ENCODE measurements around the gene UTY. TPM values are rescaled to one million over a fixed set of nuclear protein-coding genes. Genes with fewer than 3 reads are reported as not detected.
"Not testable (repeated sequence)": the region's sequence is repeated elsewhere in the genome, so short reads cannot be mapped to it uniquely, and the experiment has no call there.

UTY gene
- total RNA-seq, 1 donor from 2014 or later, result 23.1 TPM

- Mint-ChIP-seq H3K27ac (no peak overlapping the region), H3K9me3 (no peaks in the 10 kb centered on the region), H3K36me3 (ENCODE audit: low read depth) (peaks cover 42% of the 10 kb centered on the region), H3K27me3 (ENCODE audit: low read depth) (no peaks in the 10 kb centered on the region), H3K4me1 (ENCODE audit: low read depth) (peaks cover 5% of the 10 kb centered on the region), H3K4me3 (ENCODE audit: low read depth) (no peak overlapping the region)
- intact Hi-C loops (cut with micrococcal nuclease), result no loop called here
- no peak for DNase-seq (ENCODE audit: low spot score)
Observed at GRCh38 chrY:13338711-13339110, 141.1 kb downstream of the UTY start.

GRCh38 chrY:13337934-13338333 is 141.9 kb downstream of the UTY start:
- H3K4me1 Mint-ChIP-seq (ENCODE audit: low read depth), result no peaks in the 10 kb centered on the region
- intact Hi-C loops (cut with micrococcal nuclease), result no loop called here
- no peaks in the 10 kb centered on the region for H3K9me3 Mint-ChIP-seq
- H3K36me3 Mint-ChIP-seq (ENCODE audit: low read depth), result peaks cover 44% of the 10 kb centered on the region
- H3K27ac Mint-ChIP-seq, result no peak overlapping the region
- no peak for DNase-seq (ENCODE audit: low spot score)
- no peaks in the 10 kb centered on the region for H3K27me3 Mint-ChIP-seq (ENCODE audit: low read depth)
- no peak overlapping the region for H3K4me3 Mint-ChIP-seq (ENCODE audit: low read depth)

- DNase-seq (ENCODE audit: low spot score), result no peak
- no peak overlapping the region for H3K4me3 Mint-ChIP-seq (ENCODE audit: low read depth)
- no peaks in the 10 kb centered on the region for H3K9me3 Mint-ChIP-seq
- H3K4me1 Mint-ChIP-seq (ENCODE audit: low read depth), result peaks cover 14% of the 10 kb centered on the region
- no peaks in the 10 kb centered on the region for H3K27me3 Mint-ChIP-seq (ENCODE audit: low read depth)
- no peak overlapping the region for H3K27ac Mint-ChIP-seq
- H3K36me3 Mint-ChIP-seq (ENCODE audit: low read depth), result peaks cover 52% of the 10 kb centered on the region
- intact Hi-C loops (cut with micrococcal nuclease), result no loop called here
Observed at GRCh38 chrY:13333791-13334190, 146.0 kb downstream of the UTY start.

GRCh38 chrY:13330651-13331050 is 149.2 kb downstream of the UTY start:
- intact Hi-C loops (cut with micrococcal nuclease), result no loop called here
- H3K27me3 Mint-ChIP-seq (ENCODE audit: low read depth), result no peaks in the 10 kb centered on the region
- no peak overlapping the region for H3K4me3 Mint-ChIP-seq (ENCODE audit: low read depth)
- no peaks in the 10 kb centered on the region for H3K9me3 Mint-ChIP-seq
- DNase-seq (ENCODE audit: low spot score), result no peak
- no peak overlapping the region for H3K27ac Mint-ChIP-seq
- peaks cover 56% of the 10 kb centered on the region for H3K36me3 Mint-ChIP-seq (ENCODE audit: low read depth)
- peaks cover 14% of the 10 kb centered on the region for H3K4me1 Mint-ChIP-seq (ENCODE audit: low read depth)

- no peak overlapping the region for H3K27ac Mint-ChIP-seq
- H3K4me1 Mint-ChIP-seq (ENCODE audit: low read depth), result peaks cover 2% of the 10 kb centered on the region
- no peak overlapping the region for H3K4me3 Mint-ChIP-seq (ENCODE audit: low read depth)
- H3K9me3 Mint-ChIP-seq, result no peaks in the 10 kb centered on the region
- peaks cover 54% of the 10 kb centered on the region for H3K36me3 Mint-ChIP-seq (ENCODE audit: low read depth)
- H3K27me3 Mint-ChIP-seq (ENCODE audit: low read depth), result no peaks in the 10 kb centered on the region
- intact Hi-C loops (cut with micrococcal nuclease), result no loop called here
- no peak for DNase-seq (ENCODE audit: low spot score)
Observed at GRCh38 chrY:13312966-13313365, 166.9 kb downstream of the UTY start.

GRCh38 chrY:13307959-13308358 is 171.9 kb downstream of the UTY start:
- Mint-ChIP-seq H3K4me1 (ENCODE audit: low read depth) (peaks cover 15% of the 10 kb centered on the region), H3K27me3 (ENCODE audit: low read depth) (no peaks in the 10 kb centered on the region), H3K36me3 (ENCODE audit: low read depth) (peaks cover 54% of the 10 kb centered on the region), H3K9me3 (no peaks in the 10 kb centered on the region), H3K4me3 (ENCODE audit: low read depth) (no peak overlapping the region), H3K27ac (no peak overlapping the region)
- no peak for DNase-seq (ENCODE audit: low spot score)
- intact Hi-C loops (cut with micrococcal nuclease), result no loop called here

- Mint-ChIP-seq H3K36me3 (ENCODE audit: low read depth) (peaks cover 44% of the 10 kb centered on the region), H3K27ac (no peak overlapping the region), H3K4me3 (ENCODE audit: low read depth) (no peak overlapping the region), H3K27me3 (ENCODE audit: low read depth) (no peaks in the 10 kb centered on the region), H3K4me1 (ENCODE audit: low read depth) (peaks cover 8% of the 10 kb centered on the region), H3K9me3 (no peaks in the 10 kb centered on the region)
- DNase-seq (ENCODE audit: low spot score), result no peak
- intact Hi-C loops (cut with micrococcal nuclease), result no loop called here
Observed at GRCh38 chrY:13300795-13301194, 179.0 kb downstream of the UTY start.

- H3K27me3 Mint-ChIP-seq (ENCODE audit: low read depth), result no peaks in the 10 kb centered on the region
- no peaks in the 10 kb centered on the region for H3K9me3 Mint-ChIP-seq
- peaks cover 5% of the 10 kb centered on the region for H3K4me1 Mint-ChIP-seq (ENCODE audit: low read depth)
- intact Hi-C loops (cut with micrococcal nuclease), result no loop called here
- peaks cover 47% of the 10 kb centered on the region for H3K36me3 Mint-ChIP-seq (ENCODE audit: low read depth)
- H3K4me3 Mint-ChIP-seq (ENCODE audit: low read depth), result no peak overlapping the region
- no peak for DNase-seq (ENCODE audit: low spot score)
- no peak overlapping the region for H3K27ac Mint-ChIP-seq
Observed at GRCh38 chrY:13299411-13299810, 180.4 kb downstream of the UTY start.

GRCh38 chrY:13296176-13296890 is 183.5 kb downstream of the UTY start:
- no peak overlapping the region for H3K4me3 Mint-ChIP-seq (ENCODE audit: low read depth)

GRCh38 chrY:13295026-13295425 is 184.8 kb downstream of the UTY start:
- no peak overlapping the region for H3K27ac Mint-ChIP-seq
- peaks cover 8% of the 10 kb centered on the region for H3K9me3 Mint-ChIP-seq
- intact Hi-C loops (cut with micrococcal nuclease), result no loop called here
- H3K4me1 Mint-ChIP-seq (ENCODE audit: low read depth), result peaks cover 1% of the 10 kb centered on the region
- H3K36me3 Mint-ChIP-seq (ENCODE audit: low read depth), result peaks cover 65% of the 10 kb centered on the region
- H3K27me3 Mint-ChIP-seq (ENCODE audit: low read depth), result no peaks in the 10 kb centered on the region
- H3K4me3 Mint-ChIP-seq (ENCODE audit: low read depth), result no peak overlapping the region
- no peak for DNase-seq (ENCODE audit: low spot score)

More at GRCh38 chrY:13296176-13296890, 183.5 kb downstream of the UTY start:
- intact Hi-C loops (cut with micrococcal nuclease), result no loop called here
- Mint-ChIP-seq H3K27me3 (ENCODE audit: low read depth) (no peaks in the 10 kb centered on the region), H3K27ac (peak overlapping the region; percentile 62), H3K4me1 (ENCODE audit: low read depth) (peaks cover 1% of the 10 kb centered on the region), H3K9me3 (peaks cover under 1% of the 10 kb centered on the region), H3K36me3 (ENCODE audit: low read depth) (peaks cover 55% of the 10 kb centered on the region)
- DNase-seq (ENCODE audit: low spot score), result no peak

- DNase-seq (ENCODE audit: low spot score), result no peak
- Mint-ChIP-seq H3K4me1 (ENCODE audit: low read depth) (no peaks in the 10 kb centered on the region), H3K27ac (no peak overlapping the region), H3K36me3 (ENCODE audit: low read depth) (peaks cover 81% of the 10 kb centered on the region), H3K27me3 (ENCODE audit: low read depth) (no peaks in the 10 kb centered on the region), H3K4me3 (ENCODE audit: low read depth) (no peak overlapping the region), H3K9me3 (peaks cover 19% of the 10 kb centered on the region)
- intact Hi-C loops (cut with micrococcal nuclease), result no loop called here
Observed at GRCh38 chrY:13291199-13291598, 188.6 kb downstream of the UTY start.

- H3K27me3 Mint-ChIP-seq (ENCODE audit: low read depth); H3K4me1 Mint-ChIP-seq (ENCODE audit: low read depth); H3K4me3 Mint-ChIP-seq (ENCODE audit: low read depth); H3K9me3 Mint-ChIP-seq; DNase-seq (ENCODE audit: low spot score); H3K27ac Mint-ChIP-seq; intact Hi-C loops (cut with micrococcal nuclease): not testable (repeated sequence)
- peaks cover 42% of the 10 kb centered on the region for H3K36me3 Mint-ChIP-seq (ENCODE audit: low read depth)
Observed at GRCh38 chrY:13282151-13283054, 197.4 kb downstream of the UTY start.

GRCh38 chrY:13279561-13279960 is 200.3 kb downstream of the UTY start:
- Mint-ChIP-seq H3K36me3 (ENCODE audit: low read depth) (peaks cover 35% of the 10 kb centered on the region), H3K4me3 (ENCODE audit: low read depth) (no peak overlapping the region), H3K9me3 (no peaks in the 10 kb centered on the region), H3K27ac (no peak overlapping the region), H3K27me3 (ENCODE audit: low read depth) (no peaks in the 10 kb centered on the region), H3K4me1 (ENCODE audit: low read depth) (peaks cover 4% of the 10 kb centered on the region)
- intact Hi-C loops (cut with micrococcal nuclease), result no loop called here
- no peak for DNase-seq (ENCODE audit: low spot score)

All from activated T-helper 2 cell treated with anti-CD3 and anti-CD28 coated beads, Interferon-gamma antibody, Interleukin-2, Interleukin-4, amounts not matched to agents 10 μg/mL and 5 μg/mL and 100 μg/mL, durations not matched to agents 14 hours and 24 hours and 36 hours (primary cell).